Neural progenitor cell (in vitro differentiated cells): Measurements from ENCODE around the gene ARHGAP5. TPM values are rescaled to one million over a fixed set of nuclear protein-coding genes. Genes with fewer than 3 reads are reported as not detected.
A peak's percentile ranks its signal among the peaks of the same experiment; 100 is the strongest.

Experiments
- DNase-seq: peaks from one replicate; pipeline ENCODE4 v3.0.0-alpha.2; 2016; ENCODE audit warnings: low spot score
- H2AFZ ChIP-seq: fragments of 200-600 bp; sonication (generic); replicated peaks from 2 replicates; pipeline ENCODE4 v1.6.1; 2016; ENCODE audit warnings: antibody characterized with exemption
- H3F3A ChIP-seq: fragments of 200-600 bp; sonication (generic); 2 replicates; pipeline ENCODE4 v1.6.1; 2016; ENCODE audit warnings: antibody characterized with exemption, low read depth
- H3K27ac ChIP-seq: fragments of 200-600 bp; sonication (generic); 2 replicates; pipeline ENCODE4 v1.5.1; 2016; ENCODE audit warnings: mild to moderate bottlenecking
- H3K27me3 ChIP-seq: fragments of 200-600 bp; sonication (generic); 2 replicates; pipeline ENCODE4 v1.6.1; 2016; ENCODE audit warnings: mild to moderate bottlenecking, moderate library complexity
- H3K36me3 ChIP-seq: fragments of 200-600 bp; sonication (generic); 2 replicates; pipeline ENCODE4 v1.5.1; 2016
- H3K4me1 ChIP-seq: fragments of 200-600 bp; sonication (generic); 2 replicates; pipeline ENCODE4 v1.6.1; 2016; ENCODE audit warnings: mixed run types
- H3K4me2 ChIP-seq: fragments of 200-600 bp; sonication (generic); 2 replicates; pipeline ENCODE4 v1.6.1; 2016
- H3K4me3 ChIP-seq: fragments of 200-600 bp; sonication (generic); 2 replicates; pipeline ENCODE4 v1.5.1; 2016
- H3K79me2 ChIP-seq: fragments of 200-600 bp; sonication (generic); 2 replicates; pipeline ENCODE4 v1.6.1; 2016; ENCODE audit warnings: low read depth
- H3K9ac ChIP-seq: fragments of 200-600 bp; sonication (generic); 2 replicates; pipeline ENCODE4 v1.6.1; 2016
- H3K9me3 ChIP-seq: fragments of 200-600 bp; sonication (generic); 2 replicates; pipeline ENCODE4 v1.5.1; 2016; ENCODE audit warnings: low read depth
- H4K20me1 ChIP-seq: fragments of 200-600 bp; sonication (generic); 2 replicates; pipeline ENCODE4 v1.6.1; 2016; ENCODE audit warnings: low read depth
- H3K27ac Mint-ChIP-seq: 3 replicates; pipeline ENCODE4 v1.8.0; 2021; ENCODE audit warnings: mixed read lengths
- H3K27me3 Mint-ChIP-seq: 2 replicates; pipeline ENCODE4 v1.8.0; 2022; ENCODE audit warnings: low read depth, mild to moderate bottlenecking, inconsistent platforms, moderate library complexity, mixed read lengths; ENCODE audit not compliant: insufficient read depth
- H3K36me3 Mint-ChIP-seq: 3 replicates; pipeline ENCODE4 v1.8.0; 2021; ENCODE audit warnings: mixed read lengths
- H3K4me1 Mint-ChIP-seq: 3 replicates; pipeline ENCODE4 v1.8.0; 2021; ENCODE audit warnings: mixed read lengths
- H3K4me3 Mint-ChIP-seq: 3 replicates; pipeline ENCODE4 v1.8.0; 2021; ENCODE audit warnings: mild to moderate bottlenecking, moderate library complexity, mixed read lengths
- H3K9me3 Mint-ChIP-seq: 3 replicates; pipeline ENCODE4 v1.8.0; 2020; ENCODE audit warnings: mixed read lengths
- EZH2 ChIP-seq: fragments of 200-600 bp; sonication (generic); IDR thresholded peaks from 2 replicates; pipeline ENCODE4 v1.6.1; 2017; ENCODE audit warnings: antibody characterized with exemption, mild to moderate bottlenecking, moderate library complexity
- EZH2phosphoT487 ChIP-seq: fragments of 200-600 bp; sonication (generic); IDR thresholded peaks from 2 replicates; pipeline ENCODE4 v1.6.1; 2017; ENCODE audit warnings: antibody characterized with exemption
- total RNA-seq: library from RNA; depleted of rRNA; stranded (reverse); fragments of >200 nt; gene quantifications from 2 replicates; pipeline ENCODE4 v1.2.3, GENCODE V29; 2015; ENCODE audit warnings: low replicate concordance
- TF ChIP-seq, protein P1 (sequence below): fragments of 200-600 bp; sonication (generic); IDR thresholded peaks from 2 replicates; pipeline ENCODE4 v1.5.1; 2017; ENCODE audit warnings: antibody characterized with exemption, mild to moderate bottlenecking

The ARHGAP5 gene
- total RNA-seq, 1 donor from 2014 or later, result 202 TPM

DNA sequence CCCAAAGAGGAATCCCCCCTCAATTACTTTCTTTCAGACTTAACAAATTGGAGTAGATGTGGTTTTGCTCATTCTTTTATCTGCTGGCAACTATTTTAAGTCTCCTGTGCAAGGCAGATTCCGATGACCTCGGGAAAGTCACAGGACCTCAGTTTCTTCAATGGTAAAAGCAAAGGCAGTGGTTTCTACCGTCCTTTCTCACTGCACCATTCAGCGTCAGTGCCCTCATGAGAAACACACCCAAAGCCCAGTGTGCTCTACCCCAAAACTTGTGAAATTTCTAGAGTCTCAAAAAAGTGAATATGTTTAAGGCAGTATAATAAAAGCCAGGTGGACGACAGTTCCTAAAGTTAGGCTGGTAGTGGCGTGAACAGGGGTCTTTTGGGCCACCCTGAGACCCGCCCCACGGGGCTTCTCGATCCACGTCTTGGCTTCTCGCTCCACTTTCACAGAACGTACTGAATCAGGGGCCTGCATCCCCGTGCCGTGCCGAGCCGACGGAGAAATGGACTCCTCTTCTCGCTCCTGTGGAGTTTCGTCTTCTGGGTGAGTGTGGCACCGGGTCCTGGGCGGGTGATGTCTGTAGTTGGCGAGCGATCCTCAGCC, 1.3 kb upstream of the ARHGAP5 start:
- Mint-ChIP-seq H3K4me3 (peak overlapping the region; percentile 100), H3K9me3 (no peaks in the 10 kb centered on the region), H3K27me3 (peaks cover 13% of the 10 kb centered on the region), H3K36me3 (no peaks in the 10 kb centered on the region), H3K27ac (peak overlapping the region; percentile 97), H3K4me1 (peaks cover 26% of the 10 kb centered on the region)
- peak overlapping the region; percentile 77 for H3K4me2 ChIP-seq
- peaks cover 26% of the 10 kb centered on the region for H4K20me1 ChIP-seq
- peaks cover 17% of the 10 kb centered on the region for H3K4me1 ChIP-seq
- peak overlapping the region; percentile 90 for H3K27ac ChIP-seq
- peak; percentile 52 for DNase-seq
- H2AFZ ChIP-seq, result peak overlapping the region; percentile 80
- peaks cover 21% of the 10 kb centered on the region for H3F3A ChIP-seq
- H3K27me3 ChIP-seq, result no peaks in the 10 kb centered on the region
- no peaks in the 10 kb centered on the region for H3K9me3 ChIP-seq
- H3K36me3 ChIP-seq, result no peaks in the 10 kb centered on the region
- no peak for TF ChIP-seq EZH2
- TF ChIP-seq, protein P1, sequence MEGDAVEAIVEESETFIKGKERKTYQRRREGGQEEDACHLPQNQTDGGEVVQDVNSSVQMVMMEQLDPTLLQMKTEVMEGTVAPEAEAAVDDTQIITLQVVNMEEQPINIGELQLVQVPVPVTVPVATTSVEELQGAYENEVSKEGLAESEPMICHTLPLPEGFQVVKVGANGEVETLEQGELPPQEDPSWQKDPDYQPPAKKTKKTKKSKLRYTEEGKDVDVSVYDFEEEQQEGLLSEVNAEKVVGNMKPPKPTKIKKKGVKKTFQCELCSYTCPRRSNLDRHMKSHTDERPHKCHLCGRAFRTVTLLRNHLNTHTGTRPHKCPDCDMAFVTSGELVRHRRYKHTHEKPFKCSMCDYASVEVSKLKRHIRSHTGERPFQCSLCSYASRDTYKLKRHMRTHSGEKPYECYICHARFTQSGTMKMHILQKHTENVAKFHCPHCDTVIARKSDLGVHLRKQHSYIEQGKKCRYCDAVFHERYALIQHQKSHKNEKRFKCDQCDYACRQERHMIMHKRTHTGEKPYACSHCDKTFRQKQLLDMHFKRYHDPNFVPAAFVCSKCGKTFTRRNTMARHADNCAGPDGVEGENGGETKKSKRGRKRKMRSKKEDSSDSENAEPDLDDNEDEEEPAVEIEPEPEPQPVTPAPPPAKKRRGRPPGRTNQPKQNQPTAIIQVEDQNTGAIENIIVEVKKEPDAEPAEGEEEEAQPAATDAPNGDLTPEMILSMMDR, result no peak
- H3K9ac ChIP-seq, result peak overlapping the region; percentile 21
- H3K79me2 ChIP-seq, result peaks cover 52% of the 10 kb centered on the region
- peak overlapping the region; percentile 80 for H3K4me3 ChIP-seq

GRCh38 chr14:32076278-32077080, 625 bp upstream of the ARHGAP5 start:
- peak; percentile 98 for DNase-seq
- peaks cover 13% of the 10 kb centered on the region for H3K27me3 Mint-ChIP-seq
- H3K79me2 ChIP-seq, result peaks cover 59% of the 10 kb centered on the region
- peak overlapping the region; percentile 80 for H3K4me3 ChIP-seq
- H3K9me3 ChIP-seq, result no peaks in the 10 kb centered on the region
- H3K4me1 Mint-ChIP-seq, result peaks cover 29% of the 10 kb centered on the region
- H3K9me3 Mint-ChIP-seq, result no peaks in the 10 kb centered on the region
- H3K27ac ChIP-seq, result peak overlapping the region; percentile 98
- peak overlapping the region; percentile 97 for H3K27ac Mint-ChIP-seq
- H3K36me3 Mint-ChIP-seq, result peaks cover 3% of the 10 kb centered on the region
- no peaks in the 10 kb centered on the region for H3K36me3 ChIP-seq
- TF ChIP-seq, protein P1, result no peak
- TF ChIP-seq EZH2phosphoT487 (no peak), EZH2 (no peak)
- H3K4me2 ChIP-seq, result peak overlapping the region; percentile 77
- peaks cover 17% of the 10 kb centered on the region for H3K4me1 ChIP-seq
- peak overlapping the region; percentile 87 for H3K9ac ChIP-seq
- peaks cover 33% of the 10 kb centered on the region for H4K20me1 ChIP-seq
- no peaks in the 10 kb centered on the region for H3K27me3 ChIP-seq
- H3F3A ChIP-seq, result peaks cover 21% of the 10 kb centered on the region
- peak overlapping the region; percentile 80 for H2AFZ ChIP-seq
- peak overlapping the region; percentile 100 for H3K4me3 Mint-ChIP-seq

DNA sequence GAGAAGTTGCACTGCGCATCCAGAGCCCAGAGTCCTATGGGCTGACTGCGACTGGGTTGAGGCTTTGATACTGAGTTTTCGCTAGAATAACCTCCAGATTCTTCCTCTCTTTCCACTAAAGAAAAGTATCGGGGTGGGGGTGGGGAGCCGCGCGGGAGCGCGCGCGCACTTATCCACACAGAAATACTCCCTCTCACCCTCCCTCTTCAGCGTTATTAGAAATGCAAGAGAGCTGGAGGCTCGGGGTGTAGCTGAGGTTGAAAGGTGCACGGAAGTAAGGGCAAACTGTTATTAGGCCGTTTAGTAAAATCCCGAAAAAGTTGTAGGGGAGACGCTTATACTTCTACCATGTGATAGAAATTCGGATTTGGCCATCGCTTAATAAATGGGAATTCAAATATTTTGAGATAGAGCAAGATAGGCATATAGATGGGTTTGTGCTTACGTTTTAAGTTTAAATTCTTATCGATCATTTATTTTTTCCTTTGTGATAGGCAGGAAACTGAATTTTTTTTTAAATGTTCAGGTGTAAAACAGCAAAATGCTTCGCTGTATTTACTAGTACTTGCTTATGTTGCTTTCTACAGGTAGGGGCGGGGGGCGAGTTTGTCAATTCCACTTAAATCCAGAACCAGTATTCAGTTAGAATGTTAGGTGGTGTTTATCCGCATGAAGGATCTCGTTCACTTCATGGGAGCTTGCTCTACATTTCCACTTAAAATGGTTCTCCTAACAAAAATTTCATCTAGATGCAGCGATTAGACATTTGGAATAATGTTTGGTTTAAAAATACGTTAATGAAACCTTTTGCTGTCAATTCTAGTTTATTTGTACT, 1.1 kb downstream of the ARHGAP5 start:
- no peak overlapping the region for H2AFZ ChIP-seq

More for the DNA sequence above, 1.1 kb downstream of the ARHGAP5 start:
- TF ChIP-seq EZH2 (no peak), EZH2phosphoT487 (no peak)
- TF ChIP-seq, protein P1, result no peak
- Histone ChIP-seq H3F3A (peaks cover 21% of the 10 kb centered on the region), H3K27me3 (no peaks in the 10 kb centered on the region), H3K79me2 (peaks cover 77% of the 10 kb centered on the region), H3K36me3 (no peaks in the 10 kb centered on the region), H3K27ac (peak overlapping the region; percentile 98), H3K4me3 (peak overlapping the region; percentile 80), H3K9me3 (no peaks in the 10 kb centered on the region), H4K20me1 (peaks cover 51% of the 10 kb centered on the region), H3K4me2 (peak overlapping the region; percentile 98), H3K9ac (peak overlapping the region; percentile 87), H3K4me1 (peaks cover 34% of the 10 kb centered on the region)
- no peaks in the 10 kb centered on the region for H3K9me3 Mint-ChIP-seq
- H3K4me3 Mint-ChIP-seq, result peak overlapping the region; percentile 100
- H3K4me1 Mint-ChIP-seq, result peaks cover 35% of the 10 kb centered on the region
- H3K36me3 Mint-ChIP-seq, result peaks cover 3% of the 10 kb centered on the region
- peak; percentile 27 for DNase-seq
- peak overlapping the region; percentile 99 for H3K27ac Mint-ChIP-seq
- peaks cover 13% of the 10 kb centered on the region for H3K27me3 Mint-ChIP-seq
